Neural cell (in vitro differentiated cells): ENCODE results near the gene IQCH. TPM values are rescaled to one million over a fixed set of nuclear protein-coding genes. Genes with fewer than 3 reads are reported as not detected.

Experiments used
- H2AFZ ChIP-seq: fragments of 200-600, 300-800 bp; sonication (generic), shearing (Covaris generic); 2 replicates; pipeline ENCODE4 v1.6.0; 2014; ENCODE audit warnings: low read depth, mild to moderate bottlenecking, antibody characterized with exemption, low read length, moderate library complexity
- H3F3A ChIP-seq: fragments of 200-600 bp; shearing (Covaris generic); 2 replicates; pipeline ENCODE4 v1.6.1; 2016; ENCODE audit warnings: mild to moderate bottlenecking, moderate library complexity, mixed read lengths, antibody characterized with exemption, low read length; ENCODE audit not compliant: insufficient read depth, poor library complexity, severe bottlenecking
- H3K27ac ChIP-seq: fragments of 200-600, 300-800 bp; sonication (generic), shearing (Covaris generic); 2 replicates; pipeline ENCODE4 v1.5.1; 2014; ENCODE audit warnings: mild to moderate bottlenecking, low read length, moderate library complexity
- H3K27me3 ChIP-seq: fragments of 300-800, 200-600 bp; sonication (generic), shearing (Covaris generic); 2 replicates; pipeline ENCODE4 v1.6.0; 2014; ENCODE audit warnings: mild to moderate bottlenecking, low read depth, low read length, moderate library complexity; ENCODE audit not compliant: insufficient read depth
- H3K36me3 ChIP-seq: fragments of 300-800, 200-600 bp; sonication (generic), shearing (Covaris generic); 2 replicates; pipeline ENCODE4 v1.5.1; 2014; ENCODE audit warnings: mild to moderate bottlenecking, antibody characterized with exemption, low read length, moderate library complexity; ENCODE audit not compliant: insufficient read depth
- H3K4me2 ChIP-seq: fragments of 300-800, 200-600 bp; sonication (generic), shearing (Covaris generic); 2 replicates; pipeline ENCODE4 v1.6.0; 2014; ENCODE audit warnings: mild to moderate bottlenecking, low read length
- H3K4me3 ChIP-seq: fragments of 300-800, 200-600 bp; sonication (generic), shearing (Covaris generic); 2 replicates; pipeline ENCODE4 v1.5.1; 2014; ENCODE audit warnings: mild to moderate bottlenecking, low read length, moderate library complexity
- H3K79me2 ChIP-seq: fragments of 200-600 bp; shearing (Covaris generic); replicated peaks from 2 replicates; pipeline ENCODE4 v1.6.0; 2014; ENCODE audit warnings: mild to moderate bottlenecking, low read length, moderate library complexity; ENCODE audit not compliant: insufficient read depth
- H3K9ac ChIP-seq: fragments of 300-800, 200-600 bp; sonication (generic), shearing (Covaris generic); 2 replicates; pipeline ENCODE4 v1.6.1; 2016; ENCODE audit warnings: mild to moderate bottlenecking, low read length, mixed read lengths
- H3K9me2 ChIP-seq: fragments of 200-600 bp; shearing (Covaris generic); 2 replicates; pipeline ENCODE4 v1.6.1; 2016; ENCODE audit warnings: mild to moderate bottlenecking, low read length, mixed read lengths; ENCODE audit not compliant: insufficient read depth
- H3K9me3 ChIP-seq: fragments of 200-600, 300-800 bp; sonication (generic), shearing (Covaris generic); 2 replicates; pipeline ENCODE4 v1.6.1; 2016; ENCODE audit warnings: mild to moderate bottlenecking, mixed run types, low read length, moderate library complexity, mixed read lengths
- H4K20me1 ChIP-seq: fragments of 200-600 bp; shearing (Covaris generic); 2 replicates; pipeline ENCODE4 v1.6.1; 2016; ENCODE audit warnings: mild to moderate bottlenecking, mixed run types; ENCODE audit not compliant: insufficient read depth
- EP300 ChIP-seq: fragments of 450-650 bp; conservative IDR thresholded peaks from 2 replicates; pipeline ENCODE4 v1.6.1; 2014; ENCODE audit warnings: antibody characterized with exemption, mild to moderate bottlenecking, moderate library complexity; ENCODE audit not compliant: poor library complexity, severe bottlenecking
- EZH2 ChIP-seq: fragments of 200-600, 300-800 bp; shearing (Covaris generic), sonication (generic); IDR thresholded peaks from 2 replicates; pipeline ENCODE4 v1.6.1; 2014; ENCODE audit warnings: antibody characterized with exemption, low read length, borderline replicate concordance, mild to moderate bottlenecking; ENCODE audit not compliant: insufficient read depth, poor library complexity, severe bottlenecking
- MXI1 ChIP-seq: fragments of 450-650 bp; conservative IDR thresholded peaks from 2 replicates; pipeline ENCODE4 v1.6.1; 2014; ENCODE audit warnings: antibody characterized with exemption, mild to moderate bottlenecking; ENCODE audit not compliant: poor library complexity, severe bottlenecking
- POLR2AphosphoS5 ChIP-seq: IDR thresholded peaks from 2 replicates; pipeline ENCODE4 v1.6.1; 2012
- RAD21 ChIP-seq: fragments of 450-650 bp; conservative IDR thresholded peaks from 2 replicates; pipeline ENCODE4 v1.6.1; 2014; ENCODE audit warnings: antibody characterized with exemption, mild to moderate bottlenecking, moderate library complexity
- REST ChIP-seq: IDR thresholded peaks from 2 replicates; pipeline ENCODE4 v1.6.1; 2012; ENCODE audit warnings: borderline replicate concordance
- SMC3 ChIP-seq: fragments of 450-650 bp; conservative IDR thresholded peaks from 2 replicates; pipeline ENCODE4 v1.6.1; 2014; ENCODE audit warnings: antibody characterized with exemption, mild to moderate bottlenecking, moderate library complexity; ENCODE audit not compliant: poor library complexity
- TAF1 ChIP-seq: IDR thresholded peaks from 2 replicates; pipeline ENCODE4 v1.6.1; 2012; ENCODE audit warnings: low read depth
- polyA plus RNA-seq: library from polyadenylated mRNA; depleted of rRNA; stranded (reverse); fragments of >200 nt; gene quantifications from 2 replicates; pipeline ENCODE4 v1.2.3, GENCODE V29; 2014
- TF ChIP-seq, protein P1 (sequence below): fragments of 450-650 bp; IDR thresholded peaks from 2 replicates; pipeline ENCODE4 v1.5.1; 2014; ENCODE audit warnings: antibody characterized with exemption, mild to moderate bottlenecking, moderate library complexity; ENCODE audit not compliant: poor library complexity, severe bottlenecking

The IQCH gene
- polyA plus RNA-seq, 1 donor from 2014 or later, result 2.8 TPM

DNA sequence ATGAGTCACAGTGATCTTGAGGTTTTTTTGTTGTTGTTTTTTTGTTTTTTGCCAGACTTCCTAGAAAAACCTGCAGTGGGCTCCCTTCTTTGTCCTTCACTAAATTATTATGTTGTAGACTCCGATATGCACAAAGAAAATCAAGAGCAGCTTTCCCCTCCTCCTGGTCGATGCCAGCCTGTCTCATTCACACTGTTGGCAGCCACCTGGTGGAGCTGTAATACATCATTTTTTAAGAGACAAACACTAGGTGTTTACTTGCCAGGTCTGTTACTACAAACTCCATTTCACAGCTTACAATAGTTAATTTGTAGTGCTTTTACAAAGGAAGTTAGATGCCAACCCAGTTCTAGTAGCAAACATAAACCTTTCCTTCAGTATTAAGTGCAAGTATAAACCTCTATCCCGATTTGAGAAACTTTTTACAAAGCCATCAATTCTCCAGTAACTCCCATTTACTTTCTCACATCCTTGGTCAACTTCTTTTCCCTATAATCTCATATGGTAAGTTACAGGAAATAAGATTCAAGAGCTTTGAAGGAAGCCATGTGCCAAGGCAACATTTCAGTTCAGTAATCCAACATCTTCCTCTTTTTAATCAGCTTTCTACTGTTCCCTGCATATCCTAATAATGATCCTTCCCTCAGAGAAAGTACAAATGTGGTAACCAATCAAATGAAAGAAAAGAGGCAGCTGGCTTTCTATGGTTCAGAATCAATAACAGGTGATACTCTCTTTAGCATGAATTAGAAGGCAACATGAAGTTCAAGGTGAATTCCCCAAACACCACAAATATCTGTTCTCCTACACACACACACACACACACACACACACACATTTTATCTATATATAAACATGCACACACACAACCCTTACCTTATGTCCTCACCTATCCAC lies 14.1 kb upstream of the IQCH start:
- no peak overlapping the region for H2AFZ ChIP-seq
- no peaks in the 10 kb centered on the region for H3K27me3 ChIP-seq
- H3K36me3 ChIP-seq, result no peaks in the 10 kb centered on the region
- H3K9me3 ChIP-seq, result no peaks in the 10 kb centered on the region
- no peak overlapping the region for H3K4me3 ChIP-seq
- no peak overlapping the region for H3K27ac ChIP-seq
- H3K79me2 ChIP-seq, result peaks cover 22% of the 10 kb centered on the region
- H3K4me2 ChIP-seq, result no peak overlapping the region
- TF ChIP-seq EZH2 (no peak), REST (no peak), TAF1 (no peak), SMC3 (peak; percentile 73), POLR2AphosphoS5 (no peak), RAD21 (peak; percentile 74), EP300 (no peak), MXI1 (no peak)
- TF ChIP-seq, protein P1, sequence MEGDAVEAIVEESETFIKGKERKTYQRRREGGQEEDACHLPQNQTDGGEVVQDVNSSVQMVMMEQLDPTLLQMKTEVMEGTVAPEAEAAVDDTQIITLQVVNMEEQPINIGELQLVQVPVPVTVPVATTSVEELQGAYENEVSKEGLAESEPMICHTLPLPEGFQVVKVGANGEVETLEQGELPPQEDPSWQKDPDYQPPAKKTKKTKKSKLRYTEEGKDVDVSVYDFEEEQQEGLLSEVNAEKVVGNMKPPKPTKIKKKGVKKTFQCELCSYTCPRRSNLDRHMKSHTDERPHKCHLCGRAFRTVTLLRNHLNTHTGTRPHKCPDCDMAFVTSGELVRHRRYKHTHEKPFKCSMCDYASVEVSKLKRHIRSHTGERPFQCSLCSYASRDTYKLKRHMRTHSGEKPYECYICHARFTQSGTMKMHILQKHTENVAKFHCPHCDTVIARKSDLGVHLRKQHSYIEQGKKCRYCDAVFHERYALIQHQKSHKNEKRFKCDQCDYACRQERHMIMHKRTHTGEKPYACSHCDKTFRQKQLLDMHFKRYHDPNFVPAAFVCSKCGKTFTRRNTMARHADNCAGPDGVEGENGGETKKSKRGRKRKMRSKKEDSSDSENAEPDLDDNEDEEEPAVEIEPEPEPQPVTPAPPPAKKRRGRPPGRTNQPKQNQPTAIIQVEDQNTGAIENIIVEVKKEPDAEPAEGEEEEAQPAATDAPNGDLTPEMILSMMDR, result peak; percentile 68
- no peak overlapping the region for H3K9ac ChIP-seq
- no peaks in the 10 kb centered on the region for H3F3A ChIP-seq
- no peaks in the 10 kb centered on the region for H3K9me2 ChIP-seq
- no peaks in the 10 kb centered on the region for H4K20me1 ChIP-seq

DNA sequence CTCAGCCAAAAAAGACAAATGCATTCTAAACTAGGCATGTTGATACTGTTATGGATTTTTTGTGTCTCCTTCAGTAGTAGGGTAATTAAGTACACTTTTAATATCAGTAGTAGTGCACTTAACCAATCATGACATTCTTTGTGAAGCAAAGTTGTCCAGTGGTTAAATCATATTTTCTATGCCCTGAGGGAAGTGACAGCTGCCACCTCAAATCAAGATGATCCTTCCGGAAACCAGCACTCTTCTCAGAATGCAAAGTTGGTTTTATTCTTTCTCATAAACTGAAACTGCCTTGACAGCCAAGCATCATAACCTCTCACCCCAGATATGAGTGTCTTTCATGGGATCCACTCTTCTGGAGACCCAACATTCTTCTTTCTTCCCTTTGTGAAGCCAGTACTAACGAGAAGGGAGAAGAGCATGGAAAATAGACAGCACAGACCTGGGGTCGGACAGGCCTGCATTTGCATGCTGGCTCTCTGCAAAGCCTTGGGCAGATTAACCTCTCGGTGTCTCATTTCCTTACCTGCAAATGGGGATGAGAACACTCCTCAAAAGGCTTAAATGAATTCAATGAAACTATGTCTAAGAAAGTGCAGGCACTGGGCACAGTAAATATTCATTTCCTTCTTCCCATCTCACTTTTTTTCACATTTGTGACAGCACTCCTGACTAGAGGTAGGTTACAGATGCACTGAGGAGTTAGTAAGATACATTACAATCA lies 13.3 kb upstream of the IQCH start:
- H3K4me3 ChIP-seq, result no peak overlapping the region
- TF ChIP-seq MXI1, result no peak
- TF ChIP-seq POLR2AphosphoS5, result no peak
- H3K9ac ChIP-seq, result no peak overlapping the region
- H3K27ac ChIP-seq, result no peak overlapping the region
- no peaks in the 10 kb centered on the region for H3F3A ChIP-seq
- H3K9me2 ChIP-seq, result no peaks in the 10 kb centered on the region
- H3K27me3 ChIP-seq, result no peaks in the 10 kb centered on the region
- H2AFZ ChIP-seq, result no peak overlapping the region
- H3K36me3 ChIP-seq, result no peaks in the 10 kb centered on the region
- H3K4me2 ChIP-seq, result no peak overlapping the region
- peaks cover 24% of the 10 kb centered on the region for H3K79me2 ChIP-seq
- H4K20me1 ChIP-seq, result no peaks in the 10 kb centered on the region
- no peaks in the 10 kb centered on the region for H3K9me3 ChIP-seq
